ENCODE measurements around the gene SORCS2.

DNA sequence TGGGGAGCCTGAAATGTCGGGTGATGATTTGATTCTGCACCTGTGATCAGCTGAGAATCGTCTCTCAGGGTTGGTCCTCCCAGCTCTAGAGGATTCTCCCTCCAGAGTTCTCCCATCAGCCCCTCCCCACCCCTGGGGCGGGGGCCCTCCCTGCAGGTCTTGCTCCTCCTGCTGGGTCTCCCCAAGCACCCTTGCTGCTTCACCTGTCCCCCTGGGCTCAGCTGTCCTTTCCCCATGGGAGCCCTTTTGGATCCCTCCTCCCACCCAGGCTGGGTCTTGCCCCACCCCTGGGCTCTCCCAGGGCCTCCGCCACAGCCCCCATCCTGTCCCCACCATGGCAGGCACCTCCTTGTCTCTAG is 220.2 kb downstream of the SORCS2 start:
- TF ChIP-seq, protein P1, sequence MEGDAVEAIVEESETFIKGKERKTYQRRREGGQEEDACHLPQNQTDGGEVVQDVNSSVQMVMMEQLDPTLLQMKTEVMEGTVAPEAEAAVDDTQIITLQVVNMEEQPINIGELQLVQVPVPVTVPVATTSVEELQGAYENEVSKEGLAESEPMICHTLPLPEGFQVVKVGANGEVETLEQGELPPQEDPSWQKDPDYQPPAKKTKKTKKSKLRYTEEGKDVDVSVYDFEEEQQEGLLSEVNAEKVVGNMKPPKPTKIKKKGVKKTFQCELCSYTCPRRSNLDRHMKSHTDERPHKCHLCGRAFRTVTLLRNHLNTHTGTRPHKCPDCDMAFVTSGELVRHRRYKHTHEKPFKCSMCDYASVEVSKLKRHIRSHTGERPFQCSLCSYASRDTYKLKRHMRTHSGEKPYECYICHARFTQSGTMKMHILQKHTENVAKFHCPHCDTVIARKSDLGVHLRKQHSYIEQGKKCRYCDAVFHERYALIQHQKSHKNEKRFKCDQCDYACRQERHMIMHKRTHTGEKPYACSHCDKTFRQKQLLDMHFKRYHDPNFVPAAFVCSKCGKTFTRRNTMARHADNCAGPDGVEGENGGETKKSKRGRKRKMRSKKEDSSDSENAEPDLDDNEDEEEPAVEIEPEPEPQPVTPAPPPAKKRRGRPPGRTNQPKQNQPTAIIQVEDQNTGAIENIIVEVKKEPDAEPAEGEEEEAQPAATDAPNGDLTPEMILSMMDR (IDR thresholded peaks at IDR 0.05; ENCODE audit: control extremely low read depth in 1 of 3, insufficient read depth in 1 of 3, low read depth in 1 of 3, low read length in 3 of 3): no peak
- TF ChIP-seq RBBP5 (IDR thresholded peaks at IDR 0.05; ENCODE audit: borderline replicate concordance, low read depth, low read length) (no peak), EGR1 (IDR thresholded peaks at IDR 0.05; ENCODE audit: borderline replicate concordance, low read depth, low read length) (no peak), CHD2 (IDR thresholded peaks at IDR 0.05; ENCODE audit: low read length) (no peak)
